Gastroesophageal sphincter (tissue), 4 donors: Measurements from ENCODE around the gene HK2. TPM values are rescaled to one million over a fixed set of nuclear protein-coding genes. Genes with fewer than 3 reads are reported as not detected.
"Not testable (repeated sequence)": the region's sequence is repeated elsewhere in the genome, so short reads cannot be mapped to it uniquely, and the experiment has no call there.

Experiments used
- ATAC-seq: fragments of 150-250 bp; one replicate; pipeline ENCODE4 v1.9.1; 2016; ENCODE audit warnings: mild to moderate bottlenecking, moderate library complexity
- H3K27ac ChIP-seq, 4 donors: fragments of 200-600 bp; sonication (generic) in 3 of 4; 1 replicate in 3 of 4; 2 replicates in 1 of 4; pipeline ENCODE4 v1.5.1; 2016 to 2019
- H3K27me3 ChIP-seq: fragments of 200-600 bp; sonication (generic); one replicate; pipeline ENCODE4 v1.5.1; 2019
- H3K36me3 ChIP-seq, 2 donors: fragments of 200-600 bp; sonication (generic); one replicate each; pipeline ENCODE4 v1.5.1; 2019; ENCODE audit warnings: control low read depth in 1 of 2
- H3K4me1 ChIP-seq, 3 donors: fragments of 200-600 bp; sonication (generic); 1 replicate in 2 of 3; 2 replicates in 1 of 3; pipeline ENCODE4 v1.5.1; 2016 to 2019; ENCODE audit warnings: control low read depth in 2 of 3
- H3K4me3 ChIP-seq, 2 donors: fragments of 200-600 bp; sonication (generic); one replicate each; pipeline ENCODE4 v1.5.1; 2019; ENCODE audit warnings: mild to moderate bottlenecking in 1 of 2, moderate library complexity in 1 of 2
- H3K9me3 ChIP-seq, 3 donors: fragments of 200-600 bp; sonication (generic); one replicate each; pipeline ENCODE4 v1.5.1; 2017 to 2019; ENCODE audit warnings: control low read depth in 2 of 3
- EP300 ChIP-seq: sonication (generic); formaldehyde crosslinking; IDR thresholded peaks from one replicate; pipeline ENCODE4 v1.6.1; 2017; ENCODE audit warnings: antibody characterized with exemption, mild to moderate bottlenecking
- POLR2A ChIP-seq, 2 donors: fragments of 450-650 bp; IDR thresholded peaks; one replicate each; pipeline ENCODE4 v1.6.1; 2017; ENCODE audit warnings: antibody characterized with exemption in 2 of 2, mild to moderate bottlenecking in 2 of 2, moderate library complexity in 1 of 2
- POLR2AphosphoS5 ChIP-seq: sonication (generic); formaldehyde crosslinking; IDR thresholded peaks from one replicate; pipeline ENCODE4 v1.6.1; 2017; ENCODE audit warnings: antibody characterized with exemption
- WGBS, 2 donors: methylation state at CpG; one replicate each; pipeline ENCODE4 v1.1.5; 2018; ENCODE audit warnings: low coverage in 1 of 2; 5-methylcytosine and 5-hydroxymethylcytosine counted together
- total RNA-seq, 4 donors: library from RNA; depleted of rRNA; stranded (reverse); fragments of >200 nt; gene quantifications; one replicate each; pipeline ENCODE4 v1.1.0, GENCODE V29; 2016
- TF ChIP-seq, protein P1 (sequence below), 4 experiments: fragments of 200-600 bp in 2 of 4; fragments of 450-650 bp in 2 of 4; sonication (generic) in 1 of 4; IDR thresholded peaks; one replicate each; pipeline ENCODE4 v1.5.1; 2017 to 2019; ENCODE audit warnings: antibody characterized with exemption in 4 of 4, mild to moderate bottlenecking in 2 of 4, moderate library complexity in 2 of 4

Gene HK2
- total RNA-seq, 4 donors from 2014 or later = 0.82 to 6.1 (median 2.1) TPM

DNA sequence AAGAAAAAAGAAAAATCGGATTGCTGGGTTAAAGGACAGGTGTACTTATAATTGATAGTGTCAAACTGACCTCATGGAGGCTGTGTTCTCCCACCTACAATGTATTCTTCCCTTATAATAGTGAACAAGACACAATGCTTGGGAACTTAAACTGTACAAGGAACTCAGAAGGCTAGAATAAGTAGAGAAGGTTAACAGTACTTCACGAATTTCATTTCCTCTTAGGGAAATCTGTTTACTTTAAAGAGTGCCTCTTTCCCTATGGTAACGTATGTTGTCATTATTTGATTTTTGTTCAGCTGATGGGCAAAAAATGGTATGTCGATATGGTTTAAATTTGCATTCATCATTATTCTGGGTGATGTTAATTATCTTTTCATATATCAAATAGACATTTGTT lies 9.2 kb upstream of the HK2 start:
- H3K4me3 ChIP-seq = no peak overlapping the region
- H3K36me3 ChIP-seq = no peaks in the 10 kb centered on the region
- no peaks in the 10 kb centered on the region for H3K4me1 ChIP-seq
- H3K9me3 ChIP-seq = no peaks in the 10 kb centered on the region
- H3K27me3 ChIP-seq = no peaks in the 10 kb centered on the region
- 61 to 74% methylated on average over 4 of the region's 4 CpGs for WGBS, 2 donors
- H3K27ac ChIP-seq = no peak overlapping the region
- ATAC-seq = no peak
- TF ChIP-seq POLR2A (IDR thresholded peaks at IDR 0.05) (no peak), POLR2AphosphoS5 (no peak), EP300 (no peak)
- TF ChIP-seq, protein P1, sequence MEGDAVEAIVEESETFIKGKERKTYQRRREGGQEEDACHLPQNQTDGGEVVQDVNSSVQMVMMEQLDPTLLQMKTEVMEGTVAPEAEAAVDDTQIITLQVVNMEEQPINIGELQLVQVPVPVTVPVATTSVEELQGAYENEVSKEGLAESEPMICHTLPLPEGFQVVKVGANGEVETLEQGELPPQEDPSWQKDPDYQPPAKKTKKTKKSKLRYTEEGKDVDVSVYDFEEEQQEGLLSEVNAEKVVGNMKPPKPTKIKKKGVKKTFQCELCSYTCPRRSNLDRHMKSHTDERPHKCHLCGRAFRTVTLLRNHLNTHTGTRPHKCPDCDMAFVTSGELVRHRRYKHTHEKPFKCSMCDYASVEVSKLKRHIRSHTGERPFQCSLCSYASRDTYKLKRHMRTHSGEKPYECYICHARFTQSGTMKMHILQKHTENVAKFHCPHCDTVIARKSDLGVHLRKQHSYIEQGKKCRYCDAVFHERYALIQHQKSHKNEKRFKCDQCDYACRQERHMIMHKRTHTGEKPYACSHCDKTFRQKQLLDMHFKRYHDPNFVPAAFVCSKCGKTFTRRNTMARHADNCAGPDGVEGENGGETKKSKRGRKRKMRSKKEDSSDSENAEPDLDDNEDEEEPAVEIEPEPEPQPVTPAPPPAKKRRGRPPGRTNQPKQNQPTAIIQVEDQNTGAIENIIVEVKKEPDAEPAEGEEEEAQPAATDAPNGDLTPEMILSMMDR (IDR thresholded peaks at IDR 0.05) = no peak

DNA sequence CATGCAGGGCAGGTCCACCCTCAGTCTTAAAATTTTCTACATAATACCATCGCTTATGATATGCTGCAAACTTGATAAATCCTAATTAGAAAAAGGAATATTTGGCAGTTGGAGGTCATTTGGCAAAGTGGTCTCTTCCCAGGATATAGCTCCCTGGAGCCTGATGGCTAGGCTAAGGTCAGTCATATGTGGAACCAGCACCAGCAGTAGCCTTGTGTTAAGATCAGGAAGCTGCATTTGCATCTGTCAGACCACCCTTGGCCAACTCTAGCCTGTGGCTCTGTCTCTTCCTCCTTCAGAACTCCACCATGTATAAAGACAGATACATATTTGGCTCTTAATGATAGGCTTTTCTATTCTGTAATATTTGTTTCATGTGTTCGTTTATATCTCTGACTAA lies 5.4 kb upstream of the HK2 start:
- H3K27ac ChIP-seq = no peak overlapping the region
- H3K4me3 ChIP-seq = no peak overlapping the region
- H3K36me3 ChIP-seq = no peaks in the 10 kb centered on the region
- no peaks in the 10 kb centered on the region for H3K9me3 ChIP-seq
- 64 to 71% methylated on average over 2 of the region's 2 CpGs for whole genome bisulfite sequencing, 2 donors
- no peaks in the 10 kb centered on the region for H3K27me3 ChIP-seq
- peaks cover 0 to 4% (median 0%) of the 10 kb centered on the region in 3 donors for H3K4me1 ChIP-seq
- TF ChIP-seq POLR2A (IDR thresholded peaks at IDR 0.05) (no peak), POLR2AphosphoS5 (no peak)
- no peak for ATAC-seq

DNA sequence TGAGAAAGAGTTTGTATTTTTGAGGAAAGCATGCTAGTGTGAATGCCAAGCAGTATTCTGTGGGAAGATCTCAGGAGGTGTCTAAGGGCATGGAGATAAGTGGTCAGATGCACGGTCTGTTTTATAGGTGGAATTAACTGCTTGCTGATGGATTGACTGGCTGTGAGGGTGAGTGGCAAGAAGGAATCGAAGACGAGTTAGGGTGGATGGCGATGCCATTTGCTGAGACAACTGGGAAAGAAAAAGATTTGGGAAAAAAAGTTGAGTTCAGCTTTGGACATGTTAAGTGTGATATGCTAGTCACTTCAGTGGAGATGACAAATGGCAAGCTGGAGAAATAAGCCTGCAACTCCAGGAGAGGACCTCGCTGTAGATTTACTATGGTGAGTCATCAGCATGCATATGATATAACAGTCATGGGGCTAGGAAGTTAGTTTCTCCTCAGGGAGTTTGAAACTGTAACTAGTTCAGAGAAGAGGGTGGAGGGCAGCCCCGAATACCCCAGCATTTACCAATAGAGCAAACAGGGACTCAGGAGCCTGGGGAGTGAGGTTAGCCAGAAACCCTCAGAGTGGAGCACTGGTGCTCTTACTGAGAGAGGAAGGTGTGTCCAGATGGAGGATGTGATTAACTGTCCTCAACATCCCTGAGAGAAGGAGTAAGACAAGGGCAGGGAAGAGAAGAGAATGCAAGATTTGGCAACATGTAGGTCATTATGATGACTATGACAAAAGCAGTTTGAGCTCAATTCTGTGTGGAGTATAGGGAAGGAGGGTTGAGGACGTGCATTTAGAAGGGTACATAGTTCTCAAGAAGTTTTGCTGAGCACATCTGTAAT lies 2.0 kb upstream of the HK2 start:
- no peak for ATAC-seq
- Histone ChIP-seq H3K4me3 (no peak overlapping the region), H3K36me3 (no peaks in the 10 kb centered on the region), H3K9me3 (no peaks in the 10 kb centered on the region), H3K27ac (no peak overlapping the region), H3K4me1 (peaks cover 0 to 36% (median 10%) of the 10 kb centered on the region in 3 donors), H3K27me3 (peaks cover 6% of the 10 kb centered on the region)
- TF ChIP-seq, protein P1 (IDR thresholded peaks at IDR 0.05) = no peak
- TF ChIP-seq POLR2AphosphoS5 (no peak), EP300 (no peak), POLR2A (IDR thresholded peaks at IDR 0.05) (no peak)
- WGBS, 2 donors = 68 to 70% methylated on average over 4 to 7 of the region's 7 CpGs

DNA sequence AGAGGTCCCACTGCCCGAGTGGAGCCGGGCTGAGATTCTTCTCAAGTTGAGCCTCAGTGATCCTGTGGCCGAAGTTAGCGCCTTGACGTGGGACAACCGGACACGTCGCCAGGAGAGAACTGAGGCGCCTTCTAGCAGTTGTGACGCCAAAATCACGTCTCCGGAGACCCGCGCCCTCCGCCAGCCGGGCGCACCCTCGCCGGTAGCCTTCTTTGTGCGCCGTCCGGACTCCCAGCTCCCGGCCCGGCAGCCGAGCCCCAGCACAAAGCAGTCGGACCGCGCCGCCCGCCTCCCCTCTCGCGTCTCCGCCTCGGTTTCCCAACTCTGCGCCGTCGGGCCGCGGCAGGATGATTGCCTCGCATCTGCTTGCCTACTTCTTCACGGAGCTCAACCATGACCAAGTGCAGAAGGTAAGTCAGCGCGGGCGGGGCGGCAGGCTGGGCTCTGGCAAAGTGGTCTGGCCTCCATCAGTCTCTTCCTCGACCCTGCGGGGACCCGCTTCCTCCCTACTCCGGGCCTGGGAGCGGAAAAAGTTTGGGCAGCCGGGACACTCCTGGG lies 386 bp downstream of the HK2 start:
- H3K36me3 ChIP-seq, H3K27me3 ChIP-seq, H3K9me3 ChIP-seq: not testable (repeated sequence)
- peak overlapping the region; percentile 53 to 72 for H3K4me3 ChIP-seq
- peak overlapping the region in 3 of 4 donors; percentile 53 to 82 (median 75) for H3K27ac ChIP-seq
- no CpG with 5 or more reads among the region's 51 CpGs for WGBS, 2 donors
- ATAC-seq = peak; percentile 37
- H3K4me1 ChIP-seq = peaks cover 0 to 39% (median 10%) of the 10 kb centered on the region in 3 donors

DNA sequence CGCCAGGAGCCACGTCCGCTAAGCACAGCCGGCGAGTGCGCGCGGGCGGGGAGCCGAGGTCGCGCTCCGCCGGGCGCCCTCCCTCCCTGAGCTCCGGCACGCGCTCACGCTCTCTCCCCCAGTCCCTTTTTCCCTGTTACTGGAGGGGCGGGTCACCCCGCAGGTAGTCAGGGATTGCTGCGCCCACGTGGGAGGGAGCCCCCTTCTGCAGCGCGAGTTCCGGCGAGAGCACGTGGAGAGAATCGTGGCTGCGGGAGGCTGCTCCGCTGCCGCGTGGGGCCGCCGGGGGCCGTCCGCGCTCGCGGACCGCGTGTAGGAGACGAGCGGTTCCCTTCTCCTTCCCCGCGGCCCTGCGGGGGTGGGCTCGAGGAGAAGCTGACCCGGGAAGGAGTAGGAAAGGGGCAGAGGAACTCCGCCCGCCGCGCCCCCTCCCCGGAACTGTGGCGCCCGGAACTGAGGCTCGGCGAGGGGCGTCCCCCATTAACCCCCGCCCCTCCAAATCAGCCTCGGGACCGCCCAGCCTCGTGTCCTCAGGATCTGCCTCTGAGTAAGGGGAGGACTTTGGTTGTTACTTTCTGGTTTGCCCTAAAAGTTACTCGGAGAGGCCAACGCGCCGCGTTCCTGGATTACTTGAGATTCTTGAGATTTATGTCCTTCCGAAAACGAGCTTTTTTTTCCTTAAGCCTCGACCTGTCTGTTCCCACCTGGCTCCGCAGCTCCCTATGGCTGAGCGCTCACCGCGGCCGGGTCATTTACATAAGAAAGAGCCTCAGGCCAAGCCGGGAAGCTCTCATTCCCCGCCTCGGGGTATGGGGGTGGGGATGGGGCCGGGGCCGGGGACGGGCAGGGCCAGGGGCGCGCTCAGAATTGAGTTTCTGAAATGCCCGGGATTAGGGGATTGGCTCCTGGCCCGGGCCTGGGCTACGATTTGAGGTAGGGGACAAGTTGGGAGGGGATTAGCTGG lies 1.1 kb downstream of the HK2 start:
- peak overlapping the region in 3 of 4 donors; percentile 54 to 82 (median 75) for H3K27ac ChIP-seq
- 0% methylated on average over 2 of the region's 87 CpGs; no CpG with 5 or more reads in 1 of the 2 donors for WGBS, 2 donors
- TF ChIP-seq POLR2AphosphoS5 = no peak
- TF ChIP-seq EP300 = no peak
- TF ChIP-seq, protein P1 (IDR thresholded peaks at IDR 0.05) = no peak
- no peak for TF ChIP-seq POLR2A (IDR thresholded peaks at IDR 0.05)
- H3K36me3 ChIP-seq = no peaks in the 10 kb centered on the region
- ATAC-seq = no peak
- peak overlapping the region; percentile 53 to 72 for H3K4me3 ChIP-seq
- H3K4me1 ChIP-seq = peaks cover 0 to 39% (median 10%) of the 10 kb centered on the region in 3 donors
- H3K27me3 ChIP-seq = peaks cover 6% of the 10 kb centered on the region
- no peaks in the 10 kb centered on the region for H3K9me3 ChIP-seq
